GM23338 (cell line): ENCODE results near the gene NCCRP1. TPM values are rescaled to one million over a fixed set of nuclear protein-coding genes. Genes with fewer than 3 reads are reported as not detected.
A peak's percentile ranks its signal among the peaks of the same experiment; 100 is the strongest.

ENCODE experiments used
- ATAC-seq: fragments of 200-7000 bp; cut with Tn5 transposase; 3 replicates; pipeline ENCODE4 v1.9.1; 2020
- DNase-seq: peaks from one replicate; pipeline ENCODE4 v3.0.0-alpha.2; 2015; ENCODE audit warnings: low spot score
- H2AFZ ChIP-seq: fragments of 200-600 bp; sonication (generic); 2 replicates; pipeline ENCODE4 v1.8.0; 2016; ENCODE audit warnings: antibody characterized with exemption, mild to moderate bottlenecking, moderate library complexity
- H3F3A ChIP-seq: fragments of 200-600 bp; sonication (generic); replicated peaks from 2 replicates; pipeline ENCODE4 v1.8.0; 2017; ENCODE audit warnings: antibody characterized with exemption, mixed run types, low read depth
- H3K27ac ChIP-seq: fragments of 200-600 bp; sonication (generic); 2 replicates; pipeline ENCODE4 v1.6.1; 2016; ENCODE audit warnings: low read depth
- H3K27me3 ChIP-seq: fragments of 200-600 bp; sonication (generic); 2 replicates; pipeline ENCODE4 v1.8.0; 2016; ENCODE audit warnings: mild to moderate bottlenecking, mixed run types, moderate library complexity; ENCODE audit not compliant: insufficient read depth
- H3K36me3 ChIP-seq: fragments of 200-600 bp; sonication (generic); 2 replicates; pipeline ENCODE4 v1.8.0; 2016; ENCODE audit warnings: mild to moderate bottlenecking; ENCODE audit not compliant: insufficient read depth
- H3K4me1 ChIP-seq: fragments of 200-600 bp; sonication (generic); 2 replicates; pipeline ENCODE4 v1.8.0; 2016; ENCODE audit warnings: mild to moderate bottlenecking, moderate library complexity; ENCODE audit not compliant: insufficient read depth
- H3K4me2 ChIP-seq: fragments of 200-600 bp; sonication (generic); 2 replicates; pipeline ENCODE4 v1.7.1; 2017; ENCODE audit warnings: mixed run types
- H3K4me3 ChIP-seq: fragments of 200-600 bp; sonication (generic); 2 replicates; pipeline ENCODE4 v1.6.1; 2016; ENCODE audit warnings: mixed run types
- H3K79me2 ChIP-seq: fragments of 200-600 bp; sonication (generic); replicated peaks from 2 replicates; pipeline ENCODE4 v1.8.0; 2017; ENCODE audit warnings: mild to moderate bottlenecking; ENCODE audit not compliant: insufficient read depth
- H3K9me2 ChIP-seq: fragments of 200-600 bp; sonication (generic); 2 replicates; pipeline ENCODE4 v1.8.0; 2017; ENCODE audit not compliant: insufficient read depth
- H4K20me1 ChIP-seq: fragments of 200-600 bp; sonication (generic); replicated peaks from 2 replicates; pipeline ENCODE4 v1.8.0; 2017; ENCODE audit warnings: mild to moderate bottlenecking; ENCODE audit not compliant: insufficient read depth
- H3K27ac Mint-ChIP-seq: 2 replicates; pipeline ENCODE4 v1.8.0; 2020; ENCODE audit warnings: inconsistent platforms, mild to moderate bottlenecking, moderate library complexity, mixed read lengths
- H3K27me3 Mint-ChIP-seq: 3 replicates; pipeline ENCODE4 v1.8.0; 2022; ENCODE audit warnings: low read depth, mild to moderate bottlenecking, moderate library complexity, mixed read lengths, inconsistent platforms; ENCODE audit not compliant: insufficient read depth, poor library complexity
- H3K36me3 Mint-ChIP-seq: 3 replicates; pipeline ENCODE4 v1.8.0; 2021; ENCODE audit warnings: low read depth, mild to moderate bottlenecking, inconsistent platforms, moderate library complexity, mixed read lengths
- H3K4me1 Mint-ChIP-seq: 3 replicates; pipeline ENCODE4 v1.8.0; 2020; ENCODE audit warnings: mild to moderate bottlenecking, inconsistent platforms, mixed read lengths
- H3K4me3 Mint-ChIP-seq: 3 replicates; pipeline ENCODE4 v1.8.0; 2021; ENCODE audit warnings: moderate library complexity, mild to moderate bottlenecking, inconsistent platforms, mixed read lengths
- H3K9me3 Mint-ChIP-seq: 3 replicates; pipeline ENCODE4 v1.8.0; 2020; ENCODE audit warnings: moderate library complexity, mild to moderate bottlenecking, inconsistent platforms, mixed read lengths
- CREB1 ChIP-seq: fragments of 250-450 bp; sonication (Bioruptor Pico); IDR thresholded peaks from 2 replicates; pipeline ENCODE4 v1.5.0; 2020; ENCODE audit warnings: low read depth, mild to moderate bottlenecking, moderate library complexity
- CTCF ChIP-seq, 2 experiments: fragments of 200-600 bp in 1 of 2; sonication (generic) in 1 of 2; conservative IDR thresholded peaks; 2 replicates each; pipeline versions ENCODE4 v1.5.1 to v1.6.1; 2016 to 2017; ENCODE audit warnings: antibody characterized with exemption in 2 of 2, low read depth in 2 of 2, mild to moderate bottlenecking in 2 of 2, moderate library complexity in 1 of 2
- ETS1 ChIP-seq: IDR thresholded peaks from 2 replicates; pipeline ENCODE4 v1.6.1; 2016; ENCODE audit warnings: antibody characterized with exemption
- EZH2 ChIP-seq: fragments of 200-600 bp; sonication (generic); IDR thresholded peaks from one replicate; pipeline ENCODE4 v1.8.0; 2017; ENCODE audit warnings: antibody characterized with exemption, mild to moderate bottlenecking, low read depth; ENCODE audit not compliant: unreplicated experiment
- EZH2phosphoT487 ChIP-seq: fragments of 200-600 bp; sonication (generic); IDR thresholded peaks from one replicate; pipeline ENCODE4 v1.8.1; 2018; ENCODE audit warnings: antibody characterized with exemption; ENCODE audit not compliant: unreplicated experiment
- JUNB ChIP-seq: IDR thresholded peaks from one replicate; pipeline ENCODE4 v1.6.1; 2016; ENCODE audit warnings: antibody characterized with exemption; ENCODE audit not compliant: unreplicated experiment
- NANOG ChIP-seq: IDR thresholded peaks from 2 replicates; pipeline ENCODE4 v1.6.1; 2016; ENCODE audit warnings: antibody characterized with exemption, borderline replicate concordance
- POLR2AphosphoS5 ChIP-seq: IDR thresholded peaks from 2 replicates; pipeline ENCODE4 v1.6.1; 2016; ENCODE audit warnings: antibody characterized with exemption, low read depth
- REST ChIP-seq: IDR thresholded peaks from one replicate; pipeline ENCODE4 v1.6.1; 2018; ENCODE audit warnings: antibody characterized with exemption; ENCODE audit not compliant: unreplicated experiment
- STAT1 ChIP-seq: IDR thresholded peaks from one replicate; pipeline ENCODE4 v1.6.1; 2016; ENCODE audit warnings: antibody characterized with exemption; ENCODE audit not compliant: unreplicated experiment
- ZNF114 ChIP-seq: fragments of 250-450 bp; sonication (Bioruptor Pico); IDR thresholded peaks from 2 replicates; pipeline ENCODE4 v1.5.0; 2020; ENCODE audit warnings: mild to moderate bottlenecking, moderate library complexity
- ZNF331 ChIP-seq: fragments of 250-450 bp; sonication (Bioruptor Pico); IDR thresholded peaks from 2 replicates; pipeline ENCODE4 v1.5.0; 2020; ENCODE audit warnings: low read depth, mild to moderate bottlenecking, moderate library complexity
- ZNF462 ChIP-seq: fragments of 250-450 bp; sonication (Bioruptor Pico); IDR thresholded peaks from 2 replicates; pipeline ENCODE4 v1.5.0; 2020; ENCODE audit warnings: mild to moderate bottlenecking, moderate library complexity
- polyA plus RNA-seq: library from polyadenylated mRNA; unstranded; fragments of >200 nt; fragmentation: Nextera tagmentation; extraction: Ambion mirVana; gene quantifications from 2 replicates; pipeline ENCODE4 v1.2.1, GENCODE V29; 2016
- total RNA-seq: library from RNA; depleted of rRNA; stranded (reverse); fragments of >200 nt; shearing (Covaris generic); gene quantifications from 2 replicates; pipeline ENCODE4 v1.2.3, GENCODE V29; 2014

The NCCRP1 gene
- total and polyA plus RNA-seq, 2 experiments from 2014 or later, result 3.6 to 6.2 TPM

- H3K9me3 Mint-ChIP-seq, result peaks cover 3% of the 10 kb centered on the region; the same call in 2 of the 3 replicates
- no peak for TF ChIP-seq CTCF (conservative IDR thresholded peaks at IDR 0.05; ENCODE audit: low read depth in 2 of 2)
- TF ChIP-seq ETS1, result no peak
- no peak for TF ChIP-seq ZNF114
- TF ChIP-seq EZH2phosphoT487, result no peak
- no peak for TF ChIP-seq CREB1 (CRISPR knock-in tag)
- TF ChIP-seq POLR2AphosphoS5, result no peak
- no peak for TF ChIP-seq STAT1
- TF ChIP-seq ZNF462 (CRISPR knock-in tag), result no peak
- no peak for TF ChIP-seq JUNB
- TF ChIP-seq REST, result no peak
- no peak for TF ChIP-seq ZNF331
- no peak for TF ChIP-seq NANOG
- no peak for TF ChIP-seq EZH2
- peak overlapping the region; percentile 32; the same call in 1 of the 3 replicates for H3K4me3 Mint-ChIP-seq
- peaks cover 30% of the 10 kb centered on the region for H3K27me3 ChIP-seq
- no peaks in the 10 kb centered on the region for H4K20me1 ChIP-seq
- no peaks in the 10 kb centered on the region for H3K9me2 ChIP-seq
- no peak overlapping the region for H3K4me2 ChIP-seq
- no peak overlapping the region for H3K27ac ChIP-seq
- peaks cover 21% of the 10 kb centered on the region for H3K4me1 Mint-ChIP-seq
- H3K27me3 Mint-ChIP-seq, result peaks cover 35% of the 10 kb centered on the region
- no peaks in the 10 kb centered on the region for H3K79me2 ChIP-seq
- H3F3A ChIP-seq, result no peaks in the 10 kb centered on the region
- peak overlapping the region; percentile 37; the same call in 1 of the 2 replicates for H3K27ac Mint-ChIP-seq
- DNase-seq (no peak), ATAC-seq (no peak)
- H3K36me3 Mint-ChIP-seq, result no peaks in the 10 kb centered on the region; the same call in 2 of the 3 replicates
- no peak overlapping the region for H3K4me3 ChIP-seq
- H3K36me3 ChIP-seq, result no peaks in the 10 kb centered on the region
- peaks cover 6% of the 10 kb centered on the region for H3K4me1 ChIP-seq
- H2AFZ ChIP-seq, result peak overlapping the region; percentile 56; the same call in 1 of the 2 replicates
These were observed 1.8 kb upstream of the NCCRP1 start for GRCh38 chr19:39194832-39195542.
